GM19239 (cell line): ENCODE measurements around the gene NOX5.

Experiments
- DNase-seq: peaks from one replicate; pipeline ENCODE4 v3.0.0; 2011; ENCODE audit warnings: low spot score; ENCODE audit not compliant: insufficient read length
- FAIRE-seq: peaks from 2 replicates; lab custom pipeline; 2011; peaks lifted over from hg19 to GRCh38; lab: Jason Lieb, UNC

Gene NOX5

GRCh38 chr15:69094124-69094921, 79.8 kb downstream of the NOX5 start:
- DNase-seq, result no peak

GRCh38 chr15:69095274-69095673, 80.8 kb downstream of the NOX5 start:
- DNase-seq (no peak), FAIRE-seq (no peak)

More at GRCh38 chr15:69094124-69094921, 79.8 kb downstream of the NOX5 start:
- FAIRE-seq, result no peak

DNA sequence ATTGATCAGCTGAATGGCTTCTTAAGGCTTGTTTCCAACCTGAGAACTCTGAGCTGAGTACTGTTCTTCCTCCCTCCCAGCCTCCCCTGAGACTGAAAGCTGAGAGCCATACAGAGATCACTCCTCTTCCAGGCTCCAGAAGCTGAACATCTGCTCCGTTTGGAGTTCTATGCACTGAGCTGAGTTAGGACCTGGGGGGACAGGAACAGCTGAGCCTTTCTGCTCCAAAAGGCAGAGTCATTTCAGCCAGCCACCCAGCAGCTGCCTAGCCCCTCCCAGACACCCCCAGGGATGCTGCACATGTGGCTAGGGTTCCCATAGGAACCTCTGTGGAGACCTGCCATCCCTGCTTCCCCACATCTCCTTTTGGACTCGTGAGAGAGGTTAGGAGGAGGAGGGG, 81.7 kb downstream of the NOX5 start:
- FAIRE-seq, result no peak
- no peak for DNase-seq

DNA sequence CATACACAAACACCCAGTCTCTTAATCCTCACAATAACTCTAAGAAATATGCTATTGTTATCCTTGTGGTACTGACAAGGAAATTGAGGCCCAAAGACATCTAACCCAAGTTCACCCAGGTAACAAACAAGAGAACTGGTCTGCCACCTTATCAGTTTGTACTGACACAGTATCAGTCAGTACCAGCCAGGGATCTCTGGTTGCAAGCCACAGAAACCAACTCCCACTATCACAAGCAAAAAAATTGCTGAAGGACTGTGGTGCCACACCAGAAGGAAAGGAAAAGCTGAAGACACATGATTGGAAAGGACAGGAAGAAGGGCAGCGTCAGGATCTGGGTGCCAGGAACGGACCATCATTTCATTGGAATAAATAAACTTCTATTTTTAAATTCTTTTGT, 82.1 kb downstream of the NOX5 start:
- DNase-seq (no peak), FAIRE-seq (no peak)

- FAIRE-seq, result no peak
- no peak for DNase-seq
Measured at GRCh38 chr15:69098771-69099170, 84.3 kb downstream of the NOX5 start.

DNA sequence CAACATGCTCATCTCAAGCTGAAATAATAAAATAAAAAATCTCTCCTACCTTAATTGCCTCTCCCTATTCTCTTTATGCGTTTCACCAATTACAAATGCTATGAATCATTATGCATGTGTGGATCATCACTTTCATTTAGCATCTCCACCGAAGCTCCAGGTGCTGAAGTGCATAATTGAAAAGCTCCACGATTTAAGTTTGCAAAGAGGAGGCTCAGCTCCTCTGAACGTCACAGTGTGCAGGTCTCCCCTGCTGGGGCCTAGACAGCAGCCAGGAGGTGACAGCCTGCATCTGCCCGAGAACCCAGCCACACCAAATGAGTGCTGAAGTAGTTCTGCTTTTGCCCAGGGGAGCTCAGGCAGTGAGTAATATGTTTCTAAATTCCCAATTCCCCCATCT, 85.4 kb downstream of the NOX5 start:
- DNase-seq (no peak), FAIRE-seq (no peak)

GRCh38 chr15:69100821-69101220, 86.3 kb downstream of the NOX5 start:
- DNase-seq, result no peak
- FAIRE-seq, result no peak

DNA sequence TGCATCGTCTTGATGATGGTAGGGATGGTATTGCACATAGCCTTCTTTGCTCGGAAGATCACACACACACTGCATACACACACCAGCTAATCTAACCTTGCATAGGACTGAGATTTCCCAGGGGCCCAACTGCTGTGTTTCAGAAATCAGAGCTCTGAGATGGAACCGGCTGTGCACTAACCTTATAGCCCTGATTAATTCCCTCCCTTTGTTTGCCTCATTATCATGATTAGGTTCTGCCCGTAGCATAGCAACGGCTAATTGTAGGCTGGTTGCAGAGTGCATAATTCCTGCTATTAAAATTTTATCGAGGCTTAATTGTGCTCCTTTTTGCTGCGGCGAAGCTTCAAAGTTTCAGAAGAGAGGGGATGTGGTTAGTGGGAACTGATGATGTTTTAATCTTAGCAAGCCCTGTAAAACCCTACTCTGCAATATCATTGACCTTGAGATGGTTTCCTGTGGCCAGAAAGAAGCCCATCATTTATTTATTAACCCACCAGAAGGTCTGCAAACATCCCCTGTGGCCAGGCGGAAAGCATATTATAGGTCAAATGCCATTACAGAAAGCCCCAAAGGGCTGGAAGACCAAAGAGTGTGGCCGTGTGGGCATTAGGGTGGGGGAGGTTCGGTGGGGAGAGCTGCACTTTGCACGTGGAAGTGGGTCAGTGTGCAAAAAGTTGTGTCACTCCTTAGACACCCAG, 89.7 kb downstream of the NOX5 start:
- peak; percentile 79 for FAIRE-seq
- peak; percentile 7 for DNase-seq

DNA sequence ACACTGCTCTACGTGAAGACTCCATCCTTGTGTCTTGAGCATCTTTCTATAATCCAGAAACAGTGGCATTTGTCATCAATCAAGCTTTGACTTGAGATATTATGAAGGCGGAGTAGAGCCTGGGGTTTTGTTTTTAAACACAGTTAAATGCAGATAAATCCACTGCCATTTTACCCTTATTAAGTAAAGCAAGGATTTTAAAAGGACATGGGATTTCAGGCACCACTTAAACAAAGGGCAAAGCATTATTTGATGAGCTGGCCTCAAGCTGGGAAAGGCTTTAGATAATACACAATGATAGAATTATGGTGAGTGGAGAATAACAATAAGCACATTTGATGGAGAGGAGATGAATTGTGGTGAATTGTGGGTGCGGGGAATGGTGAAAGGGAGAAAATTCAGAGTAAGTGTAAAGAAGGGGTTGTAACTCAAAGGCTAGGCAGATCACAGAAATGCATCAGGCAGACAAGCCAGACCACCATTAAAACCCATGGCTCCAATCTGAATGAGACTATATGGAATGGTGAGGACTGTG, 91.0 kb downstream of the NOX5 start:
- DNase-seq (no peak), FAIRE-seq (no peak)

GRCh38 chr15:69107025-69107620, 92.6 kb downstream of the NOX5 start:
- FAIRE-seq (no peak), DNase-seq (no peak)
